HG03432 (cell line): ENCODE data around the gene POLN.
"Not testable (repeated sequence)": the region's sequence is repeated elsewhere in the genome, so short reads cannot be mapped to it uniquely, and the experiment has no call there.

Source experiments
- ATAC-seq: cut with Tn5 transposase; IDR thresholded peaks from one replicate; pipeline ENCODE4 v1.9.1; 2021; ENCODE audit warnings: mild to moderate bottlenecking, moderate library complexity; ENCODE audit not compliant: unreplicated experiment

Gene POLN

DNA sequence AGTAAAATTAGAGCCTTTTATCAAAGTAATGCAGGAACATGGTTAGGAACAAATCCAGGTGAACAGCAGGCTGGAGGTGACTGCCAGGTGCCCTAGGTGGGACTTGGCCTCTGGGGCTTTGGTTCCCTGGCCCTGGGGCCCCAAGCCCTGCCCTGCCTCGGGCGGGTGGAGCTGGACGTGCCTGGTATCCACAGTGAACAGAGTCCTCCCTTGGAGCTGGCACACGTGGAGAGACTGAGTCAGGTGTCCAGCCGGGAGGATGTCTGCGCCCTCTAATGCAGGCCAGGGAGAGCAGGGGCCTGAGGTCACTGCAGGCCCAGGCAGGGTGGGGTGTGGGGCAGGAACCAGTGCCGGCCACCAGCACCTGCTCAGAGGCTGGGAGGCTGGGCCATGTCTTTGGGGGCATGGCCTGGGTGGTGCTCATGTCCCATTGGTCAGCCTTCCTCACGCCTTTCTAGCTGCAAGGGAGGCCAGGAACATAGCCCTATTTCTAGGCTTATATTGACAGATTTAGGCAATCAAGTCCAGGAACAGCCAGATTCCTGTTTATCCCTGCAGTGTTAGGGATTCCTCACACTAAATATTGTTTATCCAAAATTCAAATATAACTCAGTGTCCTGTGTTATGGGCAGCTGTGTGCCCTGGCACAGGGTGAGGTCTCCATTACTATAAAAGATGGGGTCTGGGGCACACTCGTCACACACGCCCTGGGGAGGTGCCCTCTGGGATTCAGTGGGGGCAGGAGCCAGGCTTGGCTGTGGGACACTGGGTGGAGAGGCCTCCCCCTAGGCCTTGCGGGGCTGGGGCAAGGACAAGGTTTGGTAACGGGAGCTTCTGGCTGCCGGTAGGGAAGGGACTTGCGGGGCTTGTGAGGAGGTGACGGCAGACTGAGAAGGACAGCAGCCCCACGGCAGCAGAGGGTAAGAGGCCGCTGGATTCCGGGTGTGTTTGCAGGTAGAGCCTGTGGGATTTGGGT is 197.1 kb downstream of the POLN start:
- no peak for ATAC-seq

DNA sequence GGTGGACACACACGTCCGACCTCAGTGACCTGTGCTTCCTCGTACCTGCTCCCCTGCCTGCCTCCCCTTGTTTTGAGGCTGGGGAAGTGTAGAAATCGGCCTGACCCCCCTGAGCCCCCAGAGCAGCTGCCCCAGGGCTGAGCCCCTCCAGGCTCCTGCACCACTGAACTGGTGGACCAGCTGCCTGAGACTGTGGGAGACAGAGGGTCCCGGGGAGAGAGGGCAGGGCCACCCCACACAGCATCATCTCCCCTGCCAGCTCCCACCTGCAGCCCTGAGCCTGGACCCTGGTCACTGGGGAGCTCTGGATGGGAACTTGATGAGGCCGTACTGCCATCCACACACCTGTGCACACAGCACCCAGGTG is 197.8 kb downstream of the POLN start:
- no peak for ATAC-seq

- ATAC-seq = no peak
Measured at GRCh38 chr4:2043396-2044118, 198.4 kb downstream of the POLN start.

DNA sequence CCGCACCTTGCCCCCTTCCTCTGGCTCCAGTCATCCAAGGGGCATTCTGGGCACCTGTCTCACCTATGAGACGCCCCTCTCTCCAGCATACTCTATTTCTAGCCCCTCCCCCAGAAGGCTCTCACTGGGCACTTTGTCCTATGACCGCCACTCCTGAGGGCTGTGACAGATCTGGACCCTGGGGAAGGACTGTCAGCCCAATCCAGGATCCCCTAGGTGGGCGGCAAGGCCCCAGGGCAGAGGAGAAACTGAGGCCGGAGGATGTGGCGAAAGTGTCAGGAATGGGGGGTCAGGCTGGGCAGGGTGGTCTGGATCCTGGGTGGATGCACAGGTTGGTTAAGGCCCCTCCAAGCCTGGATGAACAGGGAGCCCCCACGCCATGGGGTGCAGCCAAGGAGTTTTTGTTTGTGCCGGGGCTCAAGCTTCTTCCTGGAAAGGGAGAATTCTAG is 198.9 kb downstream of the POLN start:
- ATAC-seq = no peak

GRCh38 chr4:2042204-2042946 is 199.5 kb downstream of the POLN start:
- ATAC-seq = peak; percentile 43

GRCh38 chr4:2041239-2042130 is 200.4 kb downstream of the POLN start:
- peak; percentile 78 for ATAC-seq

- ATAC-seq = no peak
Measured at GRCh38 chr4:2040391-2041238, 201.3 kb downstream of the POLN start.

DNA sequence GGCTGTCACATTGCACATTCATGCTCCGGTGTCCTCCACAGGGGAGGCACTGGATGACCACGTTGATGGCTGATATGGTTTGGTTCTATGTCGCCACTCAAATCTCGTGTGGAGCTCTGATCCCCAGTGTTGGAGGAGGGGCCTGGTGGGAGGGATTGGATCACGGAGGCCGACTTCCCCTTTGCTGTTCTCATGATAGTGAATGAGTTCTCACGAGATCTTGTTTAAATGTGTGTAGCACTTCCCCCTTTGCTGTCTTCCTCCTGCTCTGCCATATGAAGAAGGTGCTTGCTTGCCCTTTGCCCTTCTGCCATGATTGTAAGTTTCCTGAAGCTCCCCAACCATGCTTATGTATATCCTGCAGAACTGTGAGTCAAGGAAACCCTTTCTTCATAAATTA is 205.1 kb downstream of the POLN start:
- no peak for ATAC-seq

DNA sequence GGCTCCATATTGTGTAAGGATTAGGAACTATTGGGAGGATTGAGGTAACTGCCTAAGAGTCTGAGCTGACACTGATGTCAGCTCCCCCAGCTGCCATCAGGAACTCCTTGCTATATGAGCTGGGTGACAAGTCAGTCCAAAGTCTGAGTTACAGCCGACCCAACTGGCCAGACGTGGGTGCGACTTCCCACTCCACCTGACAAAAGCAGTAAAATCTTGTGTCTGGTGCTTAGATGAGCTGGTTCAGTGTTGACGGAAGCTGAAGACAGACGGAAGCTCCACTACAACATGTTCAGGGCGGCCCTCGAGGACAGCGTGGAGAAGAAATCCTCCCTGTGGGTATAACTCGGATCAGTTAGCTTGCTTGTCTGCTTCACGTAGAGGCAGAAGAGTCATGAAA is 205.6 kb downstream of the POLN start:
- ATAC-seq = no peak

- ATAC-seq = not testable (repeated sequence)
Measured at GRCh38 chr4:2031161-2031560, 210.8 kb downstream of the POLN start.

- ATAC-seq = not testable (repeated sequence)
Measured at GRCh38 chr4:2027120-2027519, 214.8 kb downstream of the POLN start.

DNA sequence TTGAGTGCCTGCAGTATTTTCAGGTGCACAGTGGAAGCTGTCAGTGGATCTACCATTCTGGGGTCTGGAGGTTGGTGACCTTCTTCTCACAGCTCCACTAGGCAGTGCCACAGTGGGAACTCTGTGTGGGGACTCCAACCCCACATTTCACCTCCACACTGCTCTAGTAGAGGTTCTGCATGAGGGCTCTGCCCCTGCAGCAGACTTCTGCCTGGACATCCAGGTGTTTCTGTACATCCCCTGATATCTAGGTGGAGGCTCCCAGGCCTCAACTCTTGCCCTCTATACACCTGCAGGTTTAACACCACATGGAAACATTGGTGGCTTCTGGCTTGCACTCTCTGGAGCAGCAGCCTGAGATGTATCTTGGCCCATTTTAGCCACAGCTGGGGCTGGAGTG is 216.1 kb downstream of the POLN start:
- ATAC-seq = no peak

GRCh38 chr4:2024683-2025082 is 217.2 kb downstream of the POLN start:
- ATAC-seq = no peak
